ENCODE measurements around the gene RABGAP1L.

RABGAP1L gene

DNA sequence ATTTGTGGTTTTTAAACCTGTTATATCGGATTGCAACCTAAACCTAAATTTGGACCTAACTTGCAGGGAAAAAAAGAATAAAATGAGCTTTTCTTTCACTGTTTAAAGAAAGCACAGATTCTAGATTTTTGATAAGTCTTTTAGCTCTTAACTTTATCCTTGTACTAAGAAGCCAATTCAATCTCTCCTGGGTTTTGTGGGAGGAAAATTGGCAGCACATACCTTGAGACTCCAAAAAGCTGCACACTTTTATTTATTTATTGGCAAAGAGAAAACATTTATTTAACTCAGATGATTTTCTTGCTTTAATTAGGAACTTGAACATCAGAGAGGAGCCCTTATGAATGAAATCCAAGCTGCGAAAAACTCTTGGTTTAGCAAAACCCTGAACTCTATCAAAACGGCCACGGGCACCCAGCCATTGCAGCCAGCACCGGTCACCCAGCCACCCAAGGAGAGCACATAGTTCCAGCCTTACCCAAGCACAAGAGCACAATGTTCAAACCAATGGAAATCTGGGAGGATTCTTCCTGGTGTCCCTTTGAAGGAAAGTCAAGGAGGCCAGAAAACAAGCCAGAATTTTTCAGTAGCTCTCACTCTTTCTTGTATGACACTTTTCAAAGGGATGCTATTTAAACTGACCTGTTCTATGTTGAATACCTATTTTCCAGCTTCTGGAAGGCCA, 830.4 kb downstream of the RABGAP1L start:
- DNase-seq (ENCODE audit: low spot score), result no peak

DNA sequence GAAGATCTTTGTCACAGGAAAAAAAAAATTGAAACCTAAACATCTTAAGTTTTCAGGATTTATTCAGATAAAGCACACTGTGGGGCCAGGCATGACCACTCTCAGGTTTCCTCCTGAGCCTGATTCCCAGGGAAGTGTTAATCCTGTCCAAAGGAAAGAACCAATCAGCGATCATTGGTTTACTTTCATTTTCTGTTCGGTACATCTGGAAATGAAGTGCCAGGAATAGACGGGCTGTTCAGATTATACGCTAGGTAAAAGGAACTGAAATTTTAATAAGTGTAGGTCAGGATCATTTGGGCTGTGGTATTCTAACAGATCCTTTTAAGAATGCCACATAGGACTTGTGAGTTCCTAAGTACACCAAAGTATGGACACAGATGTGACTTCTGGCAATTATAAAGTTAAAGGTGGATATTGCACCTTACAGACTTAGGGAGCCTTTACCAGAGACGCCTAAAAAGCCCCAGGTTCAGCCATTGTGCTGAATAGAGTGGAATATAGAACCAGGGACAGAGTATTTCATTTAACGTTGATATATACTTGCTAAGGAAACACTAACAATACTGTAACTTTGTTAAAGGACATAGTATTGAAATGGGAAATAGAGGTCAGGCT, 831.2 kb downstream of the RABGAP1L start:
- DNase-seq (ENCODE audit: low spot score), result no peak

DNA sequence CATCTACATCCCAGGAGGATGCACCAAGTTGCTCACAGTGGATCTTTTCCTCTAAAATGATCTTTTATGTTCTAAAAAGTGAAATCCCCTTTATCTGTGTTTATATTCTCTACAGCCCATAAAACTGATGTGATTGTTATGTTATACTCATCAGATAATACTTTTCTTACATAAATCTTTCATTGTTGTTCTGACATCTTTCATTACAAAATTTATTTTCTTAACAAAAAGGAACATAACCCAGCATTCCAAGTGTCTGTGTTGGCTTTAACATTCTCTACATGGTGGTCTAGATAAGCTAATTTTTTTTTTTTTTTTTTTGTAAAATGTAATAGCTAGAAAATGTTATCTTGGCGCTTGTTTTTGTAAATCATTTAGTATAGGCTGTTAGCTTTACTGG, 832.2 kb downstream of the RABGAP1L start:
- DNase-seq (ENCODE audit: low spot score), result no peak

DNA sequence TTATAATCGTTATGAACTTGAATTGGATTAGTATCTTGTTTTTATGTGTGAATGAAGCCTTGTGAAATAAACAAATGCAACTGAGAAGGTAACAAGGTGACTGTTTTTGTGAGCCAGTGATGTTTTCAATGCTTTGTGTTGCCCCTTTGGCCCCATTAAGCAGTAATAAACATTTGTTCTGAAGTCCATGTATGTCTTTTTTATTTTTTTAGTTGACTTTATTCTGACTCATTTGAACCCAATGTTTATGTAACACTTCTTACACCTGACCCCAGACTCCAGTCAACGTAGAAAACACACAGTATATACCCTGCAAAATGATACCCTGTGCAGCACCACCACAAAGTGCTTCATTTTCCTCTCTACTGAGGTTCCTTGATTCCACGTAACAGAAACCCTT, 835.8 kb downstream of the RABGAP1L start:
- DNase-seq (ENCODE audit: low spot score), result no peak

DNA sequence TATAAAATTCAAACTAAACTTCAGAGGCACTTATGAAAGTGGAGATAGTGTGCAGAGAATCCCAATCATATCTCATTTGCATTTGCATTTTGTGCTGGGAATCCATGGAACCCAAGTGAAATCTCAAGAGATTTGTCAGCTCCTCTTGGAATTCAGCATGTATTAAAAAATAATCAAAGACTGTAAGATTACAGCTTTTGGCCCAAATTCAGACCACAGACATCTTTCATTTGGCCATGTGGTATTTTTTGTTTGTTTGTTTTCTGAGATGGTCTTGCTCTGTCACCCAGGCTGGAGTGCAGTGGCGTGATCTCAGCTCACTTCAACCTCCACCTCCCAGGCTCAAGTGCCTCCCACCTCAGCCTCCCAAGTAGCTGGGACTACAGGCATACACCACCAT, 836.6 kb downstream of the RABGAP1L start:
- no peak for DNase-seq (ENCODE audit: low spot score)

DNA sequence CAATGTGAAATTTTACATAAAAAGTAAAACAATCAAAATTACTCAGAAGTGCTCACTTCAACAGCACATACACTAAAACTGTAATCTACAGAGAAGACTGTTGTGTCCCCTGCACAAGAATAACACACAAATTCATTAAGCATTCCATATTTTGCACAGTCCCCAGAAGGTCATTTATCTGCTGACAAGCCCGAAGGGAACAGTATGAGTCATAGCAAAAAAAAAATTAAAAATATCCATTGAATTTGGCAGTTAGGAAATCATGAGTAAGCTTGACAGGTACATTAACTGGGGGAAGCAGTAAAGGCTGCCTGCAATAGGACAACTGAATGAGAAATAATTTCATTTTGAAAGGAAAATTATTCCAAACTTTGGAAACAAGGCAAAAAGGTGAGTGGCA, 837.2 kb downstream of the RABGAP1L start:
- no peak for DNase-seq (ENCODE audit: low spot score)

DNA sequence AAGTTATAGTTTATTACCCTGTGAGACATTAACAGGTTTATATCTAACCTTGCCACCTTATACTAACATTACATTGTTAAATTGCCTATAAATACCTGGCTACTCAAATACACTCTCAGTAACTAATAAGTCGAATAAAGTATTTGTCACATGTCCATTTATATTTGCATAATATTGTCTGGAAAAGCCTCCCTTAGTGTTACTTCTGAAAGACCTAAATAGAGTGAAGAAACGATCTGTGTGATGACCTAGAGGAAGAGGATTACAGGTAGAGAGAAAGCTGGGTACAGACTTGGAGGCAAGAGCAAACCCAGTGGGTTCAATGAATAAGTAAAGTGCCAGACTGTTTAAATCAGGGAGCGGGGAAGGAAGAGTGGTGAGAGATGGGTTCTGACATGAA, 837.7 kb downstream of the RABGAP1L start:
- no peak for DNase-seq (ENCODE audit: low spot score)

DNA sequence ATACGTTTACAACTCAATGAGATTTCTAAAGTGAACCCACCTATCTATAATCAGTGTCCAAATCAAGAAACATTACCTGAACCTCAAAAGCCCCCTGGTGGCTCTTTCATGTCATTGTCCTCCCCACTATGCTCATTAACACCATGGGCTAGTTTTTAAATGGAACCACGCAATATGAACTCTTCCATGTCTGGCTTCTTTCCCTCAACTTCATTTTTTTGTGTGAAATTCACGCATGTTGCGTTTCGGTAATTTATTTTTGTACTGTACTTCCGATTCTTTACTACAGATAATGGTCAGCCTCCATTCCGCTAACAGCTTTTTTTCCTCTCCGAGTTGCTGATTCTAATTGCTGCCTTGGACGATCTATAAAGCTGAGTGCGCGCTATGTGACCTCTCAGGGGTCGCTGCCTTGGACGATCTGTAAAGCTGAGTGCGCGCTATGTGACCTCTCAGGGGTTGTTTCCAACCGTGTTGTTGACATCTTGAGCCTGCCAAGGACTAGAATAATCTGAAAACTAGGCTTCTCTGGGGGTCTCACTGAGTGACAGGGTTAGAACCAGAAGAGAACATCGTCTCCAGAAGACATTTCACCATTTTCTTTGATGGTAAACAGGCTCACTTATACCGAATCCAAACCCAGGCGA, 839.4 kb downstream of the RABGAP1L start:
- peak; percentile 75 for DNase-seq (ENCODE audit: low spot score)

DNA sequence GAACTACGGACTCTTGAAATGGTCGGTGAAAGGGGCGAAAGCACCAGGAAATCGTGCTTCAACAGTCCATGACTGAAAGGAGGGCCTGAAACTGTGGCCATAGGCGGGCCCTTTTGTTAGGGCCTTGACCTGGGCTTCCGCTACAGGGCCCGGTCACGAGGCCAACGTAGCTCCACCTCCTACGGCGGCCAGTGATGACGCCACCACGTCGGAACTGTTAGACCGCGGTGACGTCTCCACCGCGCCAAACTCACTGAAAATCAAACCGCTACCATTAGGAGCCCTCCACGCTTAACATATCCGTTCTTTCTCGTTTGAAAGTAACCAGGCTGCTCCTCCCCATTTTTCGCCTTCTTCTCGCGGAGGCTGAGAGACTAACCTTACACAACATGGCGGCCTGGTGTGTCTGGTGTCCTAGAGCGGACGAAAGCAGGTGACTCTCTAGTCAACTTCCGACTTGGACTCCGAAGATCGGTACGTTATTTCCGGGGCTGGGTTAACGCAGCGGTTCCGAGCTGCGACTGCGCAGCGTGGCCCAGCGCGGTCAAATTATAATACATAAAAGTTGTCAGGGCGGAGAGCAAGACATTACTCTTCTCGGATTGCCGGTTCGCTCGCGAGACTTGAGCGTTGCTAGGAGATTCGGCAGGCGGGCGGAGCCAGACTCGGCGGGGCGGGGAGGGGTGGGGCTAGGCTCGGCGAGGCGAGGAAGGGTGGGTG, 840.1 kb downstream of the RABGAP1L start:
- peak; percentile 98 for DNase-seq (ENCODE audit: low spot score)

DNA sequence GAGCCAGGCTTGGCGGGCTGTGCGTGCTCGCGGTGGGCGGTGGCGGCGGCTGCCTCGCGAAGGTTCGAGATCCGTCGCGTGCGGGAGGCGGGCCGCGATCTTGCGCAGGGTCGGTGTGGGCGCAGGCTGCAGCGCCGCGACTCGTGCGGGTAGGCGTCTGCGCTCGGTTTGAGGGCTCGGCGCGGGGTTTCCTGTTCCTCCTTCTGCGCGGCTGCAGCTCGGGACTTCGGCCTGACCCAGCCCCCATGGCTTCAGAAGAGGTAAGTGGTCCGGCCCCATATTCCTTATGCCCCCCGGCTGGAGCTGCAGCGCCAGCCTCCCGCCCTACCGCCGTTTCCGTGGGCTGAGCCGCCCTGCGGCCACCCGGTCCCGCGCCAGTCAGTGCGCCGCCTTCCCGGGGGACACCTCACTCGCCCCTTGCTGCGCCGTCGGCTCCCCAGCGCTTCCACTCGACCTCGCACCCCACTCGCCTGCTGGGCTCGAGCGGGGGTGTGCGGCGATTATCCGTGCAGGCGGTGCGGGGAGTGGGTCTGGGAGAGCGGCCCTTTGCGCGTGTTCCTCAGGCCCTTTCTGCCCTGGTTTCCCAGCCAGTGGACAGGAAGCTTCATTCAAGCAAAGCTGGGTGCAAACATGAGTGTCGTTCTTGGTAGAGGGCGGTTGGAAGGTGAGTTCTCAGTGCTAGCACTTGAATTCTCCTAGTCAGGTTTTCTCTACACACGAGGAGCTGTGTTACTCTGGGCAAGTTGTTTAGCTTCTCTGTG, 840.8 kb downstream of the RABGAP1L start, which contains the start of gene CACYBP:
Gene CACYBP, plus strand, starts transcription at position 12 of the 761 bp plus-strand sequence. Its CDS starts 234 bp downstream, at position 246.
- peak; percentile 29 for DNase-seq (ENCODE audit: low spot score)

DNA sequence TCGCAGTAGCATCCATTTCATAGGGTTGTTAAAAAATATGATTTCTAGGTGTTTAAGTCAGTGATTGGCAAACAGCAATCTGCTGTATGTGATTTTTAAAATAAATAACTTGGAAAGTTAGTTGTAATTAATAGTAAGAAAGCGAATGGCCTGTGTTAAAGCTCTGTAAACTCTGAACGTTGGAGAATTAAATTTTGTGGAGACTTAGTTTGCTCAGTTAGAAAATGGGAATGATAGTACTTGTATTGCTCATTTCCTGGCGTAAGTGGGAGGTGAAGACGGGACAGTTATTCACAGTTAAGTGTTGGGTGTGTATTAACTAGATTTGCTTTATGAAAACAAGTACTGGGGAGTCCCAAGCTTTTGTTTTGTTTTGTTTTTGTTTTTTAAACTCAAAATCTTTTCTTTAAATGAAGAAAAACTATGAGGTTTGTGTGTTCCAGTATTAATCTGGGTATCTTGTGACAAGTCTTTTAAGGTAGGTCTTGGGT, 841.4 kb downstream of the RABGAP1L start:
- no peak for DNase-seq (ENCODE audit: low spot score)

DNA sequence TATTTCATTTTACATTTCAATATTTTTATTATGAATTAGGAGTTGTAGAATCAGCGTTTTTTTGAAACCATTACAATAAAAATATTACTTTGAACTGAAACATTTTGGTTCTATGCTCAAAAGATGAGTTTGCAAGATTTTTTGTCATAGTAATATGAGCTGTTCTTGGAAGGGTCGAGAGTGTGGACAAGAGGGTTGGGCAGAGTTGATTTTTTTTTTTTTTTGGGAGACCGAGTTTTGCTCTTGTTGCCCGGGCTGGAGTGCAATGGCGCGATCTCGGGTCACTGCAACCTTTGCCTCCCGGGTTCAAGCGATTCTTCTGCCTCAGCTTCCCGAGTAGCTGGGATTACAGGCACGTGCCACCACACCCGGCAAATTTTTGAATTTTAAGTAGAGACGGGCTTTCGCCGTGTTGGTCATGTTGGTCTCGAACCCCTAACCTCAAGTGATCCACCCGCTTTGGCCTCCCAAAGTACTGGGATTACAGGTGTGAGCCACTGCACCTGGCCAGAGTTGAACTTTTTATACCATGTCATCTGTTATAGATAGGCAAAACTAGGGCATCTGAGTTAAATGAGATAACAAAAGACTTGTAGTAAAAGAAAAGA, 843.7 kb downstream of the RABGAP1L start:
- DNase-seq (ENCODE audit: low spot score), result no peak

DNA sequence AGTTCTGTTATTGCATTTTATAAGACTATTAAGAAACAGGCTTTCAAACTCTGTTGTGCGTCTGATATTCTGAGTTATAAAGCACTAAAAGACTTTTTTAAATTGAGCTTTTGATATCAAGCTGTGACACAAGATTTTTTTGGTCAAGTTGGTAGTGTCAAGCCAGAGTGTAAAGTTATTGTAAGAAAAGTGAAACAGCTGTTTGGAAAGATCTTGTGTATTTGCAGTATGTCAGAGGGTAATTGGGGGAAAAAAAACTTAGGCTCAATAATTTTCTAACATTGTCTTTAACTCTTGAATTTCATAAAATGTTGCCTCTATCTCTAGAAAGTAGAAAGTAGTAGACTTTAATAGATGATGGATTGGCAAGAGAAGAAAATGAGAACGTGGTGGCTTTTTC, 844.2 kb downstream of the RABGAP1L start:
- no peak for DNase-seq (ENCODE audit: low spot score)

DNA sequence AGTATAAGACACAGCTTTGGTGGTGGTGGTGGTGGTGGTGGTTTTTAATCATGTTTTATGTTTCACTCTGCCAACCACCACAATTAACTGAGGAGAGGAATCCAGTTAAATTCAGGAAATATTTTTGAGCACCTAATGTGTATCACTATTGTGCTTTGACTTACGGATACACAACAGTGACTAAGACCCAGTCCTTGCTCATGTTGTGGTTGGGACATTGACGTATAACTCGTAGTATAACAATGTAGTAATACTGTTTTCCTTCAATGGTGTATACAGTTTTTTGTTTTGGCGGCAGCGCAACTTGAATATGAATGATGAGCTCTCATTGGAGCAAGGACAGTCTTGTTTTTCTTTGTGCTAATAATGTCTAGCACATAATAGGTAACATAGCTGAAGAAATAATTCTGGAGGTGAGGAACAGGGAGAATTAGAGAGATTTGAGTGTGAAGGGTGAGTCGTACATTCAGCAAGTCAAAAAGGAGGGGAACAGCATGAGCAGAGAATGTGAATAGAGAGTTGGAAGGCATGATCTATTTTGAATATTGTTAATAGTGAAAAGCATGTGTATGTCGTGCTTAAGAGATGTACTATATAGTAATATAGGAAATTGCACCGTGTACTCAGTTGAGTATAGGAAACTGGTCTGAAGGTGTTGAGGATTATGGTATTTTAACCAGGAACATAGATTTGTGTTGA, 845.9 kb downstream of the RABGAP1L start:
- DNase-seq (ENCODE audit: low spot score), result no peak

DNA sequence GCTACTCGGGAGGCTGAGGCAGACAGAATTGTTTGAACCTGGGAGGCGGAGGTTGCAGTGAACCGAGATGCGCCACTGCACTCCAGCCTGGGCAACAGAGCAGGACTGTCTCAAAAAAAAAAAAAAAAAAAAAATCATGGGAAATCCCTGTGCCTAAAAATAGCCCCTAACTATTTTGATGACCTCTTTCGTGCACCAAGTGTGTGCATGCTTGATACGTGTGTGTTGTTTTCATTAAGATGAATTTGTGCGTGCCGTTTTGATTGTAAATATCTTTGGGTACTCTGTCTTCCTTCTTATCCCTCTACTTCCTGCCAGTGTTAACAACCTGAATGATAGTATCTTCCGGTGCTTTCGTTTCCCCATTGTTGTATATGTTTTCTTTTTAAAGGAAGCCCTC, 850.2 kb downstream of the RABGAP1L start:
- DNase-seq (ENCODE audit: low spot score), result no peak

DNA sequence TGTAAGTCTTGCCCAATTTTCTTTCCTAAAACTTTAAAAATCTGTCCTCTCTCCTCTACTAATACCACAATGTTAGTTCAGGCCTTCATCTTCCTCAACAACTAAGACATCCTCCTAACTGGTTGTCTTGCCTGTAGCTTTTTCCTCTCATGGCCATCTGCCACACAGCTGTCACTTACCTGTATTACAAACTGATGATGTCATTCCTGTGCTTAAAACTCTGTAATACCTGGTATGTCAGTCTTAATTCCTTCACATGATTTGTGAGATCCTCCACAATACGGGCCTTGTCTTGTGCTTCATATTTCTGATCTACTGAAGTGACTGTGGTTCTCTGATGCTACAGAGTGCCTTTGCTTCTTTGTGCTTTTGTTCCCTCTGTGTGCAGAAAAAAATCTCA, 854.1 kb downstream of the RABGAP1L start:
- DNase-seq (ENCODE audit: low spot score), result no peak

DNA sequence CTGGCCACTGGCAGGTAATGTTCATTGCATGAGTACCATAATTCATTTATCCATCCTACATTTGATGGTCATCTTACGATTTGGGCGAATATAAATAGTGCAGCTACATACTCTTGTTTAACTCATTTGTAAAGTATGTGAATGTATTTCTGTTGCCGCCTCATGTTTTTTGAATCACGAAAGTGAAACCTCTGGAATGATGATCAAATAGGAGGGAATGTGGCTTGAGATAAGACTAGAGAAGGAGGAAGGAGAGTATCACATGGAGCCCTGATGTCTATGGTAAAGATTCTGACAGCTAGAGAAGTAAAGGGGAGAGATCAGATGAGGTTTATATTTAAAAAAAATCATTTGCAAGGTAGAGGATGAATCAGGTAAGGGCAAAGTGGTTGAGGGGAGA, 855.9 kb downstream of the RABGAP1L start:
- no peak for DNase-seq (ENCODE audit: low spot score)

DNA sequence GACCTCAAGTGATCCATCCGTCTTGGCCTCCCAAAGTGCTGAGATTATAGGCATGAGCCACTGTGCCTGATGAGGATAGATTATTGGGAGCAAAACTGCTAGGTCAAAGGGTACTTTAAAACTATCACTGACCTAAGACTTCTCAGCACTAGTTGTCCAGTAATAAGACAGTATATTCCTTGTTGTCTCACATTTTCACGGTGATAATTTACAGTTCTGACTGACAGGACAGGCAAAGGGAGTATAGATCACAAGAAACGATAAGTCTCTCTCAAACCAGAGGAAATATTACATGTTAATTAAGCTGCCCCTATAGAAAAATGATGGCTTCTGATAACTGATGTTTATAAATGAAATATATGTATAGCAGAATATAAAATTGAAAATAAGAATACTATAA, 860.2 kb downstream of the RABGAP1L start:
- no peak for DNase-seq (ENCODE audit: low spot score)

DNA sequence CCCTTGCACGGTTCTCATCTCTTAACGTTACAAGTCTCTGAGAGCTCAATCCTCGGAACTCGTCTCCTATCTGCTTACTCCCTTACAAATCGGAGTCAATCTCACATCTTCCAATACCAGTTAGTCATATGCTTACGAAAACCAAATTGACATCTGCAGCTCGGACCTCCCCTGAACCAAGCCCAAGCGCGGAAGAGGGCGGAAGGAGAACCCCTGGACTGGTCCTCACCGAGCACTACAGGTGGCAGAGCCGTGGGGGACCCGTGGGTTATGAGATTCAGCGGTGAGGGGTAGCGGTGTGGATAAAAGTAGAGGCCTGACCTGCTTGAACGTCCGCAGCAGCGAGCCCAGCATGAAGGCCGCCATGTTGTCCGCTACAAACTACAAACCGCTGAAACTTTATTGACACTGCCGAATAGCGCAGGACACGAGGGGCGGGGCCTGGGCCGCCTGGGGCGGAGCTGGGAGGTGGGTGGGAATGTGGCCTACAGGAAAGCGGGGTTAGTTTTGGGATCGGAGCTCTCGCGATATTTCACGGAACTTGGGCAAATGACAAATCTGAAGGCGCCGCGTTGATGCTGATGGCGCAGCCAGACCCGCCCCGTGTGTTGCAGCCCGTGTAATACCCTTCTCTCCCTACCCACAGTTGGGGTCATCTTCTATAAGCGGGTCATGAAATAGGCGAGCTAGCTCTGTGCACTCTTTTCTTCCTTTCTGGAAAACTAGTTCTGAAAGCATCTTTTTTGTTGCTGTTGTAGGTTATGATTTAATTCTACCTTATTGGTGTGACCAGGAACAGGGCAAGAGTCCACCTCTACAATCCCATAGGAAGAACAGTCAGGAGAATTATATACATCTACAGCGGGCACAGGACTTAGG, 864.0 kb downstream of the RABGAP1L start, which contains the start of gene MRPS14:
Gene MRPS14, minus strand, starts transcription at position 383 of the 879 bp plus-strand sequence. Its CDS starts 17 bp downstream, at position 366.
- DNase-seq (ENCODE audit: low spot score), result peak; percentile 97
